Ovary (tissue), 3 donors: ENCODE results near the gene ZKSCAN3.
"Not testable (repeated sequence)": the region's sequence is repeated elsewhere in the genome, so short reads cannot be mapped to it uniquely, and the experiment has no call there.

Source experiments
- CTCF ChIP-seq, 3 donors: fragments of 450-650 bp in 2 of 3; fragments of 200-600 bp in 1 of 3; IDR thresholded peaks; one replicate each; pipeline versions ENCODE4 v1.5.1 to v1.8.0; 2016 to 2022; ENCODE audit warnings: antibody characterized with exemption in 3 of 3, mild to moderate bottlenecking in 1 of 3
- EP300 ChIP-seq: sonication (generic); formaldehyde crosslinking; IDR thresholded peaks from one replicate; pipeline ENCODE4 v1.6.1; 2017; ENCODE audit warnings: antibody characterized with exemption
- POLR2A ChIP-seq: fragments of 450-650 bp; IDR thresholded peaks from one replicate; pipeline ENCODE4 v1.6.1; 2017; ENCODE audit warnings: antibody characterized with exemption, mild to moderate bottlenecking, moderate library complexity
- donor health status: DM: no; HTN: no; CAD: no.

- TF ChIP-seq POLR2A; CTCF (IDR thresholded peaks at IDR 0.05); EP300: not testable (repeated sequence)
Observed at GRCh38 chr6:28365590-28365989, 15.8 kb downstream of the ZKSCAN3 start.
